Activated CD8-positive, alpha-beta memory T cell treated with anti-CD3 and anti-CD28 coated beads for 36 hours (primary cell): ENCODE measurements around the gene TPO. TPM values are rescaled to one million over a fixed set of nuclear protein-coding genes. Genes with fewer than 3 reads are reported as not detected.

Source experiments
- CTCF ChIA-PET: fragments of 350-600 bp; sonication (Branson Sonifier 250); formaldehyde crosslinking; loops from one replicate; lab custom pipeline; 2021; ENCODE audit warnings: antibody characterized with exemption; lab: Charles Lee
- POLR2A ChIA-PET: fragments of 350-600 bp; sonication (Branson Sonifier 250); formaldehyde crosslinking; loops from one replicate; lab custom pipeline; 2021; ENCODE audit warnings: antibody characterized with exemption; lab: Charles Lee
- total RNA-seq, 2 experiments: library from RNA; stranded (reverse); gene quantifications; one replicate each; pipeline ENCODE4 v1.2.3, GENCODE V29; 2021

Gene TPO
- total RNA-seq, 2 experiments from 2014 or later = not detected

GRCh38 chr2:1437537-1437936 is 24.3 kb downstream of the TPO start:
- CTCF ChIA-PET = no interaction called here
- POLR2A ChIA-PET = no interaction called here

GRCh38 chr2:1438972-1439371 is 25.7 kb downstream of the TPO start:
- CTCF ChIA-PET = no interaction called here
- POLR2A ChIA-PET = no interaction called here

DNA sequence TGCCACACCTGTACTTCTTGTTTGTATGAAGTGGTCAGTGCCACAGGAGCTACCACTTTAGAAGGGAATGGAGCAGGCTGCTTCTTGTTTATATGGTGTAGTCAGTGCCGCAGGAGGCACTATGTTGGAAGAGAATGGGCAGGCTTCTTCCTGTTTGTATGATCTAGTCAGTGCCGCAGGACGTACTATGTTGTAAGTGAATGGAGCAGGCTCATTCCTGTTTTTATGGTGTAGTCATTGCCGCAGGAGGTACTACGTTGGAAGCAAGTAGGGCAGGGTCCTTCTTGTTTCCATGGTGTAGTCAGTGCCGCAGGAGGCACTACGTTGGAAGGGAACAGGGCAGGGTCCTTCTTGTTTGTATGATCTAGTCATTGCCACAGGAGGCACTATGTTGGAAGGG is 27.3 kb downstream of the TPO start:
- CTCF ChIA-PET = no interaction called here

DNA sequence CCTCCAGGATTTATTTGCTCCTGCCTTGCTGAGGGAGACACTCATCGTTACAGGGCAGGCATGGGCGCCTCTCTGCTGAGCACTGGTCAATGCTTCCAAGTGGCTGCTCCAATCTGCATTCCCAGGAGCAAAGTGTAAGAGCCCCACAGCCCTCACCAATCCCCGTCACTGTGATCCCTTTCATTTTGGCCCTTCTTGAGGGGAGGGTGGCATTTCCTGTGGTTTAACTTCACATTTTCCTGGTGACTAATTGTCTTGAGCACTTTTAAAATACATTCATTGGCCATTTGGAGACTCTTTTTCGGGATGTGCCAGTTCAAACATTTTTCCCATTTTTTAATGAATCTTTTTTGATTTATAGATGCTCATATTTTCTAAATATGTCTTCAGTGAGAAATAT is 33.0 kb downstream of the TPO start:
- ChIA-PET CTCF (no interaction called here), POLR2A (no interaction called here)

More for the DNA sequence above, 27.3 kb downstream of the TPO start:
- POLR2A ChIA-PET = no interaction called here

DNA sequence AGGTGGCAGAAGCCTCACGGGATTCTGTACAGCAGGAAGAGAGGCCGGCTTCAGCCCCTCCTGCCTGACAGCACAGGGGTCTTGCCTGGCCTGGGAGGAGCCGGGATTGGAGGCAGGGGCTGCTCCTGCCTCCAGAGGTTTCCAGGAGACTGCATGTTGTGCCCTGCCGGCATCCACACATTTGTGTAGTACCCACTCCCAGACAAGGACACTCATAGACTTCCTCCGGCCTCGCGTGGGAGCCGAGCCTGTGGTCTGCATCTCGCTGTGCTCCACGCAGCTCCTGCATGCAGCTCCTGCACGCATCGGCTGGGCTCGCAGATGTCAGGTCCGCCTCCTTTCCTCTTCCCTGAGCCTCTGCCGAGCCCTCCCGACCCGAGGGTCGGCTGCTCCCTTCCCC is 34.7 kb downstream of the TPO start:
- ChIA-PET POLR2A (no interaction called here), CTCF (no interaction called here)

GRCh38 chr2:1450915-1451314 is 37.7 kb downstream of the TPO start:
- CTCF ChIA-PET = no interaction called here
- POLR2A ChIA-PET = no interaction called here

- ChIA-PET CTCF (no interaction called here), POLR2A (no interaction called here)
These were observed 38.2 kb downstream of the TPO start for GRCh38 chr2:1451422-1451821.

DNA sequence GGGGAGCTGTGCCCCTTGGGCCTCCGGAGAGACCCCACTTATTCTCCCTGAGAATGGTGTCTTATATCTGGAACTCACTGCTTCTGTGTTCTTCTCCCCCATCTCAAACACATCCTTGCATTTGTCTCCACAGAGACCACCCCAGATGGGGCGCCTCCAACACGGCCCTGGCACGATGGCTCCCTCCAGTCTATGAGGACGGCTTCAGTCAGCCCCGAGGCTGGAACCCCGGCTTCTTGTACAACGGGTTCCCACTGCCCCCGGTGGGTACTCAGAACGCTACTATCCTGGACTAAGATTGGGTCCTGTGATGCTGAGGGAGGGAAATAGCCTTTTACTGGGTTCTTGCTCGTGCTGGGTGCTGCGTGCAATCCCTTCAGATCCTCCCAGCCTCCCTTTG is 40.3 kb downstream of the TPO start:
- POLR2A ChIA-PET = no interaction called here
- CTCF ChIA-PET = no interaction called here

GRCh38 chr2:1454346-1454745 is 41.1 kb downstream of the TPO start:
- ChIA-PET CTCF (no interaction called here), POLR2A (no interaction called here)

DNA sequence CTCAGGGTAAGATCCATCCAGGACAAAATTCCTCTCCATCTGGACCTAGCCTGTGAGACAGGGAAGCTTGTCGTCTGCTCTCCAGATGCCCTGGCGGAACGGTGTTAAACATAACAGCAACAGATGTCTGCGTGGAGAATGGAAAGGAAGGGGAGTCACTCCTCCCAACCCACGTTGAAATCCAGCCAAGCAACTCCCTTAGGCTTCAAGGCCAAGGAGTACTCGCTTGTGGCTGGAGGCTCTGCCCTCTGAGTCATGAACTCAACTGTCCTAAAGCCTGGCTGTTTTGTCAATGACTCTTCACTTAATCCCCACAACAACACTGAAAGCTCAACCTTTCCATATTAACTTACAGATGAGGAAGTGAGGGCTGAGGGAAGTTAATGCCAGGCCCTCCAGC is 42.2 kb downstream of the TPO start:
- ChIA-PET POLR2A (no interaction called here), CTCF (no interaction called here)

DNA sequence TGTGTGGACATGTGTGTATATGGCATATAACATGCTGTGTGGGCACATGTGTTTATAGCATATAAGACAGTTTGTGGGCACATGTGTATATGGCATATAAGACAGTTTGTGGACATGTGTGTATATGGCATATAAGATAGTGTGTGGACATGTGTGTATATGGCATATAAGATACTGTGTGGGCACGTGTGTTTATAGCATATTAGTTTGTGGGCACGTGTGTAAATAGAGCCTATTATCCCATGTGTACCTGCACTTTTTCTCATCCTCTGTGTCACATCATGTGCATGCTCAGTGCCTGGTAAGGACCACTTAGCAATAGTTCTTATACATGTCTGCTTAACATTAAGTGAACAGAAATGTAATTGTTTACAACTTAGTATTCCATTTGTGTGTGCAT is 45.2 kb downstream of the TPO start:
- CTCF ChIA-PET = no interaction called here
- POLR2A ChIA-PET = no interaction called here

- ChIA-PET POLR2A (no interaction called here), CTCF (no interaction called here)
These were observed 46.5 kb downstream of the TPO start for GRCh38 chr2:1459727-1460126.

DNA sequence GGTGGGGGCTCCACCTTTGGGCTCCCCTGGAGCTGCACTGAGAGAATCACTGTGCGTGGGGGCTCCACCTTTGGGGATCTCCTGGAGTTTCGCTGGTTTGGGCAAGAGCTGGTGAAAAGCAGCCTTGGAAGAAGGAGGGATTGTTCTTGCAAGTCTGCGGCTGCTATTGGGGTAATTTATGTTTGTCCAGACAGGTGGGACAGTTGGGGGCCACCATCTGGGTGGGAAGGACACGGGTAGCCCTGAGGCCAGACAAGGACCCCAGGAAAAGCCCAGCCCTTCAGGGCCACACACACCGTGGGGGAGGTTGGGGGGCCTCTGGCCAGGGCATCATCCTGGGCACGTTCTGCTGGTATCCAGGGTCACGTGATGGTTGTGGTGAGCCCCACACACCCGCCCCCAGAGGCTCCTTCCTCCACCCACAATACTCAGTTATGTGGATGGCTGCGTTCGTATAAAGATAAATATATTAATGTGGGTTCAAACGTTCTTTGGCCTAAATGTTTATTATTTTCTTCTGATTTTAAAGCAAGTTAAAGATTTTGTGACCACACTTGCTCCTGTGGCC is 47.7 kb downstream of the TPO start:
- POLR2A ChIA-PET = interaction anchor here (0.5 kb wide), 1 partner anchor 510 kb away, joined by 4 read pairs; the partner anchor contains the start of gene SNTG2
- CTCF ChIA-PET = no interaction called here

- POLR2A ChIA-PET = no interaction called here
- CTCF ChIA-PET = no interaction called here
These were observed 48.5 kb downstream of the TPO start for GRCh38 chr2:1461507-1462390.

GRCh38 chr2:1462994-1463393 is 49.7 kb downstream of the TPO start:
- CTCF ChIA-PET = no interaction called here

GRCh38 chr2:1472350-1472749 is 59.1 kb downstream of the TPO start:
- POLR2A ChIA-PET = no interaction called here
- CTCF ChIA-PET = no interaction called here

More at GRCh38 chr2:1462994-1463393, 49.7 kb downstream of the TPO start:
- POLR2A ChIA-PET = no interaction called here

DNA sequence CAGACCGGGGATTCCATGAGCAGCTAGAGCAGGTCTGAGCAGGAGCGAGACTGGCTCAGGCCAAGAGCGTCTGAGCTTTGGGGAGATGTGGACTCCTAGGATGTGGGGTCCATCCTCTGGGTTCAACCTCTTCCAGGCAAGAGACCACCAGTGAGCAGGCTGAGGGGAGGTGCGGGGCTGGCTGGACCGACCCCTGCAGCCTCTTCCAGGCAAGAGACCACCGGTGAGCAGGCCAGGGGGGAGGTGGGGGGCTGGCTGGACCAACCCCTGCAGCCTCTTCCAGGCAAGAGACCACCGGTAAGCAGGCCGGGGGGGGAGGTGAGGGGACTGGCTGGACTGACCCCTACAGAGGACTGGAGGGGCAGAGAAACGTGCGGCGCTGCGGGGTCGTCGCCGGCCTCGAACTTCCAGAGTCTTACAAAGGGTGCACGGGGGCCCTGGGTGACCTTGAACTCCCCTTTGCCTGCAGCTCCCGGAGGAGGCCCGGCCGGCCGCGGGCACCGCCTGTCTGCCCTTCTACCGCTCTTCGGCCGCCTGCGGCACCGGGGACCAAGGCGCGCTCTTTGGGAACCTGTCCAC is 63.4 kb downstream of the TPO start:
- CTCF ChIA-PET = no interaction called here
- POLR2A ChIA-PET = no interaction called here

DNA sequence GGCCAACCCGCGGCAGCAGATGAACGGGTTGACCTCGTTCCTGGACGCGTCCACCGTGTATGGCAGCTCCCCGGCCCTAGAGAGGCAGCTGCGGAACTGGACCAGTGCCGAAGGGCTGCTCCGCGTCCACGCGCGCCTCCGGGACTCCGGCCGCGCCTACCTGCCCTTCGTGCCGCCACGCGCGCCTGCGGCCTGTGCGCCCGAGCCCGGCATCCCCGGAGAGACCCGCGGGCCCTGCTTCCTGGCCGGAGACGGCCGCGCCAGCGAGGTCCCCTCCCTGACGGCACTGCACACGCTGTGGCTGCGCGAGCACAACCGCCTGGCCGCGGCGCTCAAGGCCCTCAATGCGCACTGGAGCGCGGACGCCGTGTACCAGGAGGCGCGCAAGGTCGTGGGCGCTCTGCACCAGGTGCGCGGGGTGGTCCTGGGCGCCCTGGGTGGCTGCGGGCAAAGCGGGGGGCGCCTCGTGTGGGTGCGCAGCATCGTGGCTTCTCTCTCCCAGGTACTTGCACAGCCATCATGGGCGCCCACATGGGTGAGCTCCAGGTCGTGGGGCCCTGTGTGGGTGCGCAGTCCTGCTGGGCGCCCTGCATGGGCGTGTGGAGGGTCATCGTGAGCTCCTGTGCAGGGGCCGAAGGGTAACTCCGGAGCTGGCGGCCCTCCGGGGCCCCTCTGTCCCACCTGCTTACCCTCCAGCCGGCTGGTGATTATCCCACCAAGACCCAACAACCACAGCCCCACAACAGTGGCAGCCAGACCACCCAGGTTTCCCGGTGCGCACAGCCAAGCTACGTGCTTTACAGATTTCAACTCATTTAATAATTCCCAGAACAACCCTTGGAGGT is 64.2 kb downstream of the TPO start:
- ChIA-PET CTCF (no interaction called here), POLR2A (no interaction called here)

DNA sequence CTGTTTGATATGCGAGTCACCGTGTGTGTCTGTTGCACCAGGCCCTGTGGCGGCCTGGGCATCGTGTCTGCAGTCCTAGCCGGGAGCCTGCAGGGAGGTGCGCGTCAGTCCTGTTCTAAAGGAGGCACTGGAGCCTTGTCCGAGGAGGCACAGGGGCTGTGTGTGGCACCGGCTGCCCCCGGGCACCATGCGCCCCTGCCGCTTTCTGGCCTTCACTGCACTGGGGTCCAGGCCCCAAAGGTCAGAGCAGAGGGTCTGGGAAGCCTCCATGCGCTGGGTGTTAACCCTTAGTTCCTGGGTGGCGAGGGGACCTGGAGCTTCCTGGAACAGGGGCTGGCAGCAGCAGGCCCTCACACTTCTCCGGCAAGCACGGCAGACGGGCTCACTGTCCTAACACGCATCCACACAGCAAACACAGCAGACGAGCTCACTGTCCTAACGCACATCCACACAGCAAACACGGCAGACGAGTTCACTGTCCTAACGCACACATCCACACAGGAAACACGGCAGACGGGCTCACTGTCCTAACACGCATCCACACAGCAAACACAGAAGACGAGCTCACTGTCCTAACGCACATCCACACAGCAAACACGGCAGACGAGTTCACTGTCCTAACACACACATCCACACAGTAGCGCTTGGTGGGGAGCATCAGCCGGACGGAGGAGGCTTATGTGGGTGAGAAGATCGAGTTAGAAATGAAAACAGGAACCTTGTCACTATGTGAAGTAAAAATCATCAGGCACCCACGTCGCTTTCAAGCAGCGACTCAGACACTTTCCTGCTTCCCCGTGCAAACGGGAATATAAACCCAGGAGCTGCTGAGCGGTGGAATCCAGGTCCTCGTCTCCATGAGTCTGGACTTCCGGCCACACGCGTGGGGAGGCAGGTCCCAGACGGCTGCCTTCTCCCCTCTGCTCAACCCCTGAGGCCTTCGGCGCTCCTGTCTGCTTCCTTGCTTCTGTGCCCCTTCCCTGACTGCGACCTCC is 65.3 kb downstream of the TPO start:
- CTCF ChIA-PET = no interaction called here
- POLR2A ChIA-PET = no interaction called here
